Lower leg skin (tissue), 4 donors: ENCODE data around the gene SKI. TPM values are rescaled to one million over a fixed set of nuclear protein-coding genes. Genes with fewer than 3 reads are reported as not detected.
A peak's percentile ranks its signal among the peaks of the same experiment; 100 is the strongest.

Source experiments
- DNase-seq, 2 donors: peaks; one replicate each; pipeline ENCODE4 v3.0.0-alpha.2; 2019; ENCODE audit warnings: low spot score in 2 of 2
- H3K4me3 ChIP-seq: fragments of 200-600 bp; sonication (generic); 2 replicates; pipeline ENCODE4 v1.5.1; 2017; ENCODE audit warnings: mild to moderate bottlenecking, low read depth; ENCODE audit not compliant: poor library complexity, severe bottlenecking
- POLR2A ChIP-seq, 2 donors: fragments of 450-650 bp; IDR thresholded peaks; one replicate each; pipeline ENCODE4 v1.6.1; 2016 to 2017; ENCODE audit warnings: antibody characterized with exemption in 2 of 2, mild to moderate bottlenecking in 1 of 2, moderate library complexity in 1 of 2
- WGBS, 2 donors: methylation state at CpG; one replicate each; pipeline ENCODE4 v1.1.5; 2018; 5-methylcytosine and 5-hydroxymethylcytosine counted together
- intact Hi-C: fragments of 100-400 bp; cut with DNase I; formaldehyde crosslinking; loops from one replicate; pipeline ENCODE4 v1.15.0; 2023; ENCODE audit warnings: low total_unique reads
- total RNA-seq, 4 donors: library from RNA; depleted of rRNA; stranded (reverse); fragments of >200 nt; gene quantifications; one replicate each; pipeline ENCODE4 v1.1.0, GENCODE V29; 2016
- TF ChIP-seq, protein P1 (sequence below), 3 donors: fragments of 450-650 bp; IDR thresholded peaks; one replicate each; pipeline ENCODE4 v1.5.1; 2016; ENCODE audit warnings: antibody characterized with exemption in 3 of 3, mild to moderate bottlenecking in 3 of 3, moderate library complexity in 2 of 3

SKI gene
- total RNA-seq, 4 donors from 2014 or later, result 67.3 to 80.8 (median 75.4) TPM

DNA sequence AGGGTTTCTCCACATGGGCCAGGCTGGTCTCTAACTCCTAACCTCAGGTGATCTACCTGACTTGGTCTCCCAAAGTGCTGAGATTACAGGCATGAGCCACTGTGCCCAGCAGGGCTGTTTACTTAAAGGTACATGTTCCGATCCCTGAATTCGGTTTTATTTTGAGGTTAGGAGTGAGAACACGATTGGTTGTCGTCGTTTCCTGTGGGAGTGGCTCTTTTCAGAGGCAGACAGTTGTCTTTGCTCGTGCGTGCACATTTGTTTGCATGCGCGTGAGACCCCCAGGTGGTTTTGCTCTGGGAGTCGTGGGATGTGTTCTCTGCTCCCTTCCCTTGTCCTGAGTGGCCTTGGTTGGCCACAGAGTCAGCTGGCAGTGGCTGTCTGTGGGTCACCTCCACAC, 60.2 kb downstream of the SKI start:
- H3K4me3 ChIP-seq, result no peak overlapping the region
- intact Hi-C loops, result no loop called here
- TF ChIP-seq POLR2A (IDR thresholded peaks at IDR 0.05), result no peak
- TF ChIP-seq, protein P1, sequence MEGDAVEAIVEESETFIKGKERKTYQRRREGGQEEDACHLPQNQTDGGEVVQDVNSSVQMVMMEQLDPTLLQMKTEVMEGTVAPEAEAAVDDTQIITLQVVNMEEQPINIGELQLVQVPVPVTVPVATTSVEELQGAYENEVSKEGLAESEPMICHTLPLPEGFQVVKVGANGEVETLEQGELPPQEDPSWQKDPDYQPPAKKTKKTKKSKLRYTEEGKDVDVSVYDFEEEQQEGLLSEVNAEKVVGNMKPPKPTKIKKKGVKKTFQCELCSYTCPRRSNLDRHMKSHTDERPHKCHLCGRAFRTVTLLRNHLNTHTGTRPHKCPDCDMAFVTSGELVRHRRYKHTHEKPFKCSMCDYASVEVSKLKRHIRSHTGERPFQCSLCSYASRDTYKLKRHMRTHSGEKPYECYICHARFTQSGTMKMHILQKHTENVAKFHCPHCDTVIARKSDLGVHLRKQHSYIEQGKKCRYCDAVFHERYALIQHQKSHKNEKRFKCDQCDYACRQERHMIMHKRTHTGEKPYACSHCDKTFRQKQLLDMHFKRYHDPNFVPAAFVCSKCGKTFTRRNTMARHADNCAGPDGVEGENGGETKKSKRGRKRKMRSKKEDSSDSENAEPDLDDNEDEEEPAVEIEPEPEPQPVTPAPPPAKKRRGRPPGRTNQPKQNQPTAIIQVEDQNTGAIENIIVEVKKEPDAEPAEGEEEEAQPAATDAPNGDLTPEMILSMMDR (IDR thresholded peaks at IDR 0.05), result no peak
- WGBS, 2 donors, result 79 to 81% methylated on average over 10 of the region's 10 CpGs
- DNase-seq, result no peak

DNA sequence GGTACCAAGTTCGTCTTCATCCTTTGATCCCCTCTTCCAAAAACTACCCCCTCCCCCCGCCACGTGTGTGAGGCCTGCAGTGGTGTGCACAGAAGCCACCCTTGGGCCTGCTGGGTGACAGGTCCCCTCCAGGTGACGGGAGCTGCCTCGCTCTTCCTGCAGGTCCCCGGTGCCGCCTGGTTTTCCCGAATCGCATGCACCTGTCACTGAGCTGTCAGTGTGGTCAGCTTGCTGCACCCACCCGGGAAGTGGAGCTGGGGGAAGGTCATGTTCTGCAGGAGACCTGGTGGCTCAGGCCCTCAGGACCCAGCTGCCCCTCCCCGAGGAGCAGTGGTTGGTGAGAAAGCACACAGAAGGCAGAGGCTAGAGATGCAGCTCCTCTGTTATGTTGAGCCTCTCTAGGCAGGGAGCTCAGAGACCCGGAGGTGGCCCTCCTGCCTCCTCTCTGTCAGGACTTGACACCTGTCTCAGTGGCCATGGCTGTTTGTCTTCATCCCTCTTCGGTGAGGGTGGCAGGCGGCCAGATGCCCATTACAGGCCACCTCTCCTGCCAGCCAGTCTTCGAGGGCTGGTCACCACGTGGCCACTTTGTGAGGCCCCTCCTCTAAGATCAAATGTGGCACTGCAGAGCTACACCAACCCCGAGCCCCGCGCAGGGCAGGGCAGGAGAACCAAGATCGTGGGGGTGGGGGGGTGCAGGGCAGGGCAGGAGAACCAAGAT, 60.9 kb downstream of the SKI start:
- no peak overlapping the region for H3K4me3 ChIP-seq
- TF ChIP-seq POLR2A (IDR thresholded peaks at IDR 0.05), result no peak
- TF ChIP-seq, protein P1 (IDR thresholded peaks at IDR 0.05), result no peak
- no peak for DNase-seq
- WGBS, 2 donors, result 77 to 85% methylated on average over 17 to 20 of the region's 20 CpGs
- intact Hi-C loops, result no loop called here

DNA sequence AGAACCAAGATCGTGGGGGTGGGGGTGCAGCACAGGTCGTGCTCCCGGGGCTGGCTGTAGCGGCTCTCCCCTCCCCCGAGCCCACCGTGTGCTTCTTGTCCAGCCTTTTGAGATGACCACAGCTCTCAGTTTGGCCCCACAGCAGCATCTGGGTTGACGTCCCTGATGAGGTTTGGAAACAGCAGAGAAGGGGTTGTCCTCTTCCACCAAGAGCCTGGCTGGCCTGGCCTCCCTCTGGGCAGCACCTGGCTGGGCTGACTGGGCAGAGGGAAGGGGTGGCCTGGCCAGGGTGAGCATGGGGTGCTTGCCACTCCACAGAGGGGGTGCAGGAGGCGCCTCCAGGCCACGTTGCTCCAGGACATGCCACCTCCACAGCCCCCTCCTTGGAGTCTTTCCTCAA, 61.5 kb downstream of the SKI start:
- H3K4me3 ChIP-seq, result no peak overlapping the region
- 56 to 72% methylated on average over 7 to 9 of the region's 9 CpGs for WGBS, 2 donors
- intact Hi-C loops, result no loop called here
- DNase-seq, result no peak
- TF ChIP-seq POLR2A (IDR thresholded peaks at IDR 0.05), result no peak
- TF ChIP-seq, protein P1 (IDR thresholded peaks at IDR 0.05), result no peak

DNA sequence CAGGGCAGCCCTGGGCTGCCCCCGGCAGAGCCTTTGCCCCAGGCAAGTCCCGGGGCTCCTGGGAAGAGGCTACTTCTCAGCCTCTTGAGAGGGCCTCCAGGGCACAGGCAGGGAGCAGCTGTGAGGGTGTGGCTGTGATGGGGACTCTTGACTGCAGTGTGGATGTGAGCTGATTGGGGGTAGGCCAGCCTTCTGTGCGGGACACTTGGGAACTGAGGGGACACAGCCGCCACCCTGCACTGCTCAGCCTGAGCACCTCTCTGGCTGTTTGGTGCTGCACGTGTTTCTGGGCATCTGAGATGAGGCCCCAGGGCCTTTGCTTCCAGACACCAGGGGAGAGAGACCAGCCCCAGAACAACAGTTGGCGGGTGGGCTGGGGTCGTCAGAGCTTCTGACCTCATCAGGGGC, 62.1 kb downstream of the SKI start:
- H3K4me3 ChIP-seq, result no peak overlapping the region
- intact Hi-C loops, result no loop called here
- DNase-seq, result no peak
- 38 to 49% methylated on average over 5 to 7 of the region's 7 CpGs for WGBS, 2 donors
- TF ChIP-seq, protein P1 (IDR thresholded peaks at IDR 0.05), result no peak
- TF ChIP-seq POLR2A (IDR thresholded peaks at IDR 0.05), result no peak

DNA sequence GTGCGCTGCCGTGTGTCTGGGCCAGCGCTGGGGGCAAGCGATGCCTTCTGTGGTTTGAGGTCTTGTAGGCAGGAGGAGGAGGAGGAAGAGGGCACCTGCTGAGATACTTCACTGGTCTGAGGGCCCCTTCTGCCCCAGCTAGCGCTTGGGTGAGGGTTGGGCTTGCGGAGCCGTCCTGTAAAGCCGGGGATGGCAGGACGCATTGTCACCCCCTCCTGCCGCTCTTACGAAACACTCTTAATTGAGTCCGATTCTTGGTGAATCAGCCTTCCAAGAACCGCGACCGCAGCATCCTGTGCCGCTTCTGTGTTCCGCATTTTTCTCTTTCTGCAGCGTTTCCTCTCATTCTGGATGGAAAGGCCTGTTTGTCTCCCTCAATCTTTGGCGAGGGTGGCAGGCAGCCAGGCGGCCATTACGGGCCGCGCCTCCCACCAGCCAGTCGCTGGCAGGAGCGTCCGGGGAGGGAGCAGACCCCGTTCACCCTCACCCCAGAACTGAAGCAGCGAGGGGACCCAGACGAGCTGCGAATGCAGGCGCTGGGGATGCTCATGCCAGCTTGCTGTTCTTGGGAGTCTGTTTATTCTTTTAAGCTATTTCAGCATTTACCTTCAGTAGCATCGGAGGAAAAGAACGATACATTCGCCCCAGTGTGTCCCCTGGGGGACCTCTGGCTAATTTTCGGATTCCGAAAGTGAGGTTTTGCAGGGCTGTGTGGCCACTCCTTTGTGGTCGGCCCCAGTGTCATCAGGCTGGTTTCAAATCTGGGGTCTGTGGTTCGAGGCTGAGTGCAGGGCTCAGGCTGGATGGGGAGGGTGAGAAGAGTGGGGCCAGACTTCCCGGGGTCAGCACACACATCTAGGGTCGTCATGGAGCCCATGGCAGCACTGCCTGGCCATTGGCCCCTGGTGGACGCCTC, 62.7 kb downstream of the SKI start:
- DNase-seq, result peak; percentile 89 to 97
- no peak for TF ChIP-seq POLR2A (IDR thresholded peaks at IDR 0.05)
- TF ChIP-seq, protein P1 (IDR thresholded peaks at IDR 0.05), result no peak
- WGBS, 2 donors, result 23 to 34% methylated on average over 35 to 41 of the region's 41 CpGs
- intact Hi-C loops, result no loop called here
- H3K4me3 ChIP-seq, result no peak overlapping the region
